HCT116 (cell line): ENCODE results near the gene EXOC4. TPM values are rescaled to one million over a fixed set of nuclear protein-coding genes. Genes with fewer than 3 reads are reported as not detected.

Experiments used
- ATAC-seq: fragments of 200-7000 bp; cut with Tn5 transposase; 2 replicates; pipeline ENCODE4 v1.9.1; 2020; ENCODE audit warnings: mild to moderate bottlenecking, moderate library complexity
- BruUV-seq: library from RNA; stranded (reverse); fragments of 400-500 nt; replicated peaks from 2 replicates; lab custom pipeline; 2021; lab: Mats Ljungman, UMichigan
- CTCF ChIA-PET: fragments of 300-600 bp; sonication (Branson Sonifier 250); formaldehyde crosslinking; loops from one replicate; lab custom pipeline; 2021; ENCODE audit warnings: antibody characterized with exemption; lab: Charles Lee
- POLR2A ChIA-PET: fragments of 300-600, 350-600 bp; sonication (Branson Sonifier 250); formaldehyde crosslinking; loops from one replicate; lab custom pipeline; 2021; ENCODE audit warnings: antibody characterized with exemption; lab: Charles Lee
- RAD21 ChIA-PET, 2 experiments: fragments of 300-600 bp; sonication (Branson Sonifier 250); formaldehyde crosslinking; loops; one replicate each; lab custom pipeline; 2023; ENCODE audit warnings: low total read pairs in 2 of 2; ENCODE audit not compliant: uncharacterized antibody in 2 of 2, unreplicated experiment in 2 of 2, low non-redundant PET in 1 of 2; lab: Charles Lee
- DNase-seq: peaks from one replicate; pipeline ENCODE4 v3.0.0-alpha.2; 2010; ENCODE audit warnings: low read depth, low spot score
- H2AFZ ChIP-seq: fragments of 200-600 bp; shearing (Covaris generic), sonication (generic); 2 replicates; pipeline ENCODE4 v1.6.1; 2017; ENCODE audit warnings: low read depth, mixed run types, mixed read lengths, antibody characterized with exemption, low read length; ENCODE audit not compliant: poor library complexity, severe bottlenecking
- H3K27ac ChIP-seq: 2 replicates; pipeline ENCODE4 v1.5.1; 2012; ENCODE audit warnings: low read depth, low read length
- H3K27me3 ChIP-seq: fragments of 200-600 bp; sonication (generic); 2 replicates; pipeline ENCODE4 v1.6.1; 2016; ENCODE audit warnings: mixed run types, low read length, mixed read lengths; ENCODE audit not compliant: insufficient read depth
- H3K36me3 ChIP-seq, 2 experiments: fragments of 200-500 bp in 1 of 2; fragments of 200-600 bp in 1 of 2; sonication (Bioruptor generic) in 1 of 2; sonication (generic) in 1 of 2; 2 replicates each; pipeline versions ENCODE4 v1.5.1 to v1.6.1; 2014 to 2016; ENCODE audit warnings: low read length in 2 of 2, inconsistent platforms in 1 of 2, mixed read lengths in 1 of 2, mixed run types in 1 of 2; ENCODE audit not compliant: insufficient read depth in 2 of 2, control insufficient read depth in 1 of 2
- H3K4me1 ChIP-seq, 2 experiments: fragments of 200-600 bp in 1 of 2; sonication (generic) in 1 of 2; 2 replicates each; pipeline versions ENCODE4 v1.5.1 to v1.6.1; 2012 to 2017; ENCODE audit warnings: low read length in 2 of 2, inconsistent platforms in 1 of 2, mild to moderate bottlenecking in 1 of 2, mixed read lengths in 1 of 2, mixed run types in 1 of 2, moderate library complexity in 1 of 2; ENCODE audit not compliant: insufficient read depth in 2 of 2, control insufficient read depth in 1 of 2
- H3K4me2 ChIP-seq: fragments of 200-600 bp; sonication (generic); 2 replicates; pipeline ENCODE4 v1.6.1; 2017; ENCODE audit warnings: mixed run types, low read length, mixed read lengths
- H3K4me3 ChIP-seq, 2 experiments: fragments of 200-600 bp in 1 of 2; sonication (generic) in 1 of 2; replicated peaks in 1 of 2; 2 replicates each; pipeline ENCODE4 v1.5.1; 2011 to 2016; ENCODE audit warnings: low read length in 2 of 2, control low read depth in 1 of 2, low read depth in 1 of 2, mild to moderate bottlenecking in 1 of 2, mixed read lengths in 1 of 2, mixed run types in 1 of 2
- H3K79me2 ChIP-seq: fragments of 200-600 bp; sonication (generic); 2 replicates; pipeline ENCODE4 v1.6.1; 2017; ENCODE audit warnings: mild to moderate bottlenecking, mixed run types, low read length, moderate library complexity, mixed read lengths; ENCODE audit not compliant: insufficient read depth
- H3K9ac ChIP-seq: fragments of 200-600 bp; sonication (generic); 2 replicates; pipeline ENCODE4 v1.6.1; 2016; ENCODE audit warnings: low read length, mixed read lengths
- H3K9me2 ChIP-seq: fragments of 200-600 bp; sonication (generic), shearing (Covaris generic); 2 replicates; pipeline ENCODE4 v1.6.1; 2017; ENCODE audit warnings: mixed run types, mild to moderate bottlenecking, moderate library complexity; ENCODE audit not compliant: insufficient read depth
- H3K9me3 ChIP-seq, 2 experiments: fragments of 200-500 bp in 1 of 2; fragments of 200-600 bp in 1 of 2; sonication (Bioruptor generic) in 1 of 2; sonication (generic) in 1 of 2; 2 replicates each; pipeline ENCODE4 v1.6.1; 2014 to 2017; ENCODE audit warnings: low read length in 2 of 2, mixed read lengths in 2 of 2, inconsistent platforms in 1 of 2, low read depth in 1 of 2, mild to moderate bottlenecking in 1 of 2, mixed run types in 1 of 2, moderate library complexity in 1 of 2; ENCODE audit not compliant: control insufficient read depth in 1 of 2, insufficient read depth in 1 of 2
- H4K20me1 ChIP-seq: fragments of 200-600 bp; sonication (generic), shearing (Covaris generic); 2 replicates; pipeline ENCODE4 v1.6.1; 2017; ENCODE audit warnings: mixed run types, mild to moderate bottlenecking, moderate library complexity; ENCODE audit not compliant: insufficient read depth
- EZH2phosphoT487 ChIP-seq: fragments of 200-600 bp; IDR thresholded peaks from 2 replicates; pipeline ENCODE4 v1.6.1; 2018; ENCODE audit warnings: antibody characterized with exemption, borderline replicate concordance
- JUND ChIP-seq: IDR thresholded peaks from 2 replicates; pipeline ENCODE4 v1.6.1; 2012
- POLR2AphosphoS5 ChIP-seq: IDR thresholded peaks from 2 replicates; pipeline ENCODE4 v1.6.1; 2011; ENCODE audit warnings: mild to moderate bottlenecking, low read depth, low read length, moderate library complexity
- SRF ChIP-seq: IDR thresholded peaks from 2 replicates; pipeline ENCODE4 v1.6.1; 2012; ENCODE audit warnings: low read depth
- TCF7L2 ChIP-seq: IDR thresholded peaks from 2 replicates; pipeline ENCODE4 v1.7.0; 2011; ENCODE audit warnings: borderline replicate concordance, inconsistent platforms; ENCODE audit not compliant: insufficient read depth, insufficient read length; ENCODE audit errors: extremely low read depth
- intact Hi-C: fragments of 100-400 bp; cut with micrococcal nuclease; formaldehyde crosslinking; loops from 2 replicates; pipeline ENCODE4 v1.10.0; 2022
- total RNA-seq: library from RNA; stranded (reverse); gene quantifications from one replicate; pipeline ENCODE4 v1.2.1, GENCODE V29; 2021; ENCODE audit not compliant: unreplicated experiment
- TF ChIP-seq, protein P1 (sequence below), 3 experiments: fragments of 200-600 bp in 1 of 3; sonication (generic) in 1 of 3; IDR thresholded peaks in 2 of 3; conservative IDR thresholded peaks in 1 of 3; 2 replicates each; pipeline ENCODE4 v1.5.1; 2012 to 2017; ENCODE audit warnings: low read depth in 2 of 3, low read length in 2 of 3, antibody characterized with exemption in 1 of 3, borderline replicate concordance in 1 of 3, control low read depth in 1 of 3, mild to moderate bottlenecking in 1 of 3, mixed read lengths in 1 of 3, mixed run types in 1 of 3, moderate library complexity in 1 of 3; ENCODE audit not compliant: insufficient read depth in 1 of 3

EXOC4 gene
- total RNA-seq, 1 experiment from 2014 or later, result 40.3 TPM

GRCh38 chr7:133999178-133999577 is 746.3 kb downstream of the EXOC4 start (continued):
- TF ChIP-seq TCF7L2 (no peak), EZH2phosphoT487 (no peak), SRF (no peak), JUND (no peak)

DNA sequence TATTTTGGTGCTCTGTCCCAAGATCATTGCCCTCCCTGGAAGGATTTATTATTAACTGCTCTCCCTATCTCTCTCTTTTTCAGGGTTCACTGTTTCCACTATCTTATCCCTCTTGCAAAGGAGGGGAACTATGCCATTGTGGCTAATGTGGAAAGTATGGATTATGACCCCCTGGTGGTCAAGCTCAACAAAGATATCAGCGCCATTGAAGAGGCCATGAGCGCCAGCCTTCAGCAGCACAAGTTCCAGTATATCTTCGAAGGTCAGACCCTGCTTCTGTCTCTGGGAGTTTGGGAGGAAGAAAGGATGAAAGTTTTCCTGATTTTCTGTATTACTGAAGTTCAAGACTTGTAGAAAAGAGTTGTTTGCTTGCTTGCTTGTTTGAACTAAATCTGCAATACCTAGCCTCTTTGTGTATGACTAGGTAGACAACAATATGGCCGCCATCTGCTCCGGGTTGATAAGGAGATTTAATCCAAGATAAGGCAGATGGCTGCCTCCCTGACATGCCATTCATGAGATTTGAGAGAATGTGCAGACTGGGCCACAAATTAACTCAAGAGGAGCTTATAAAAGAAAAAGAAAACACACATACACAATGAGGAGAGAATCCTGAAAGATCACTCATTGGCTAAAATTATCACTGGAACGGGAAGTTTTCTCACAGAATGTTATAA is 752.1 kb downstream of the EXOC4 start:
- Histone ChIP-seq H3K4me3 (no peak overlapping the region), H3K27me3 (no peaks in the 10 kb centered on the region), H3K9ac (no peak overlapping the region), H3K27ac (no peak overlapping the region), H3K9me2 (no peaks in the 10 kb centered on the region), H3K4me1 (no peaks in the 10 kb centered on the region), H4K20me1 (no peaks in the 10 kb centered on the region), H3K9me3 (no peaks in the 10 kb centered on the region), H2AFZ (no peak overlapping the region), H3K36me3 (no peaks in the 10 kb centered on the region), H3K4me2 (no peak overlapping the region), H3K79me2 (no peaks in the 10 kb centered on the region)
- ChIA-PET RAD21 (no interaction called here), POLR2A (no interaction called here), CTCF (no interaction called here)
- ATAC-seq (no peak), DNase-seq (no peak)
- no peak for TF ChIP-seq POLR2AphosphoS5
- TF ChIP-seq, protein P1, sequence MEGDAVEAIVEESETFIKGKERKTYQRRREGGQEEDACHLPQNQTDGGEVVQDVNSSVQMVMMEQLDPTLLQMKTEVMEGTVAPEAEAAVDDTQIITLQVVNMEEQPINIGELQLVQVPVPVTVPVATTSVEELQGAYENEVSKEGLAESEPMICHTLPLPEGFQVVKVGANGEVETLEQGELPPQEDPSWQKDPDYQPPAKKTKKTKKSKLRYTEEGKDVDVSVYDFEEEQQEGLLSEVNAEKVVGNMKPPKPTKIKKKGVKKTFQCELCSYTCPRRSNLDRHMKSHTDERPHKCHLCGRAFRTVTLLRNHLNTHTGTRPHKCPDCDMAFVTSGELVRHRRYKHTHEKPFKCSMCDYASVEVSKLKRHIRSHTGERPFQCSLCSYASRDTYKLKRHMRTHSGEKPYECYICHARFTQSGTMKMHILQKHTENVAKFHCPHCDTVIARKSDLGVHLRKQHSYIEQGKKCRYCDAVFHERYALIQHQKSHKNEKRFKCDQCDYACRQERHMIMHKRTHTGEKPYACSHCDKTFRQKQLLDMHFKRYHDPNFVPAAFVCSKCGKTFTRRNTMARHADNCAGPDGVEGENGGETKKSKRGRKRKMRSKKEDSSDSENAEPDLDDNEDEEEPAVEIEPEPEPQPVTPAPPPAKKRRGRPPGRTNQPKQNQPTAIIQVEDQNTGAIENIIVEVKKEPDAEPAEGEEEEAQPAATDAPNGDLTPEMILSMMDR (IDR thresholded peaks at IDR 0.05 in 2 of 3, conservative IDR thresholded peaks at IDR 0.05 in 1 of 3; ENCODE audit: borderline replicate concordance in 1 of 3, insufficient read depth in 1 of 3, low read depth in 2 of 3, low read length in 2 of 3), result no peak
- BruUV-seq, result no TSS peak
- intact Hi-C loops, result no loop called here
